Mesenteric fat pad (tissue), 1 donor: ENCODE results near the gene EVI5. TPM values are rescaled to one million over a fixed set of nuclear protein-coding genes. Genes with fewer than 3 reads are reported as not detected.
"Not testable (repeated sequence)": the region's sequence is repeated elsewhere in the genome, so short reads cannot be mapped to it uniquely, and the experiment has no call there.

Experiments
- DNase-seq: peaks from one replicate; pipeline ENCODE4 v3.0.0-alpha.2; 2020; ENCODE audit warnings: low spot score
- total RNA-seq: library from RNA; stranded (reverse); fragmentation: NEBNext Ultra II Directional; extraction: Animal tissue kit (Norgen Biotek cat#: 25700); gene quantifications from one replicate; pipeline ENCODE4 v1.2.1, GENCODE V29; 2021
- donor health status: DM: yes; HTN: yes; CAD: no.

Gene EVI5
- total RNA-seq, 1 donor from 2014 or later: 44.4 TPM

DNA sequence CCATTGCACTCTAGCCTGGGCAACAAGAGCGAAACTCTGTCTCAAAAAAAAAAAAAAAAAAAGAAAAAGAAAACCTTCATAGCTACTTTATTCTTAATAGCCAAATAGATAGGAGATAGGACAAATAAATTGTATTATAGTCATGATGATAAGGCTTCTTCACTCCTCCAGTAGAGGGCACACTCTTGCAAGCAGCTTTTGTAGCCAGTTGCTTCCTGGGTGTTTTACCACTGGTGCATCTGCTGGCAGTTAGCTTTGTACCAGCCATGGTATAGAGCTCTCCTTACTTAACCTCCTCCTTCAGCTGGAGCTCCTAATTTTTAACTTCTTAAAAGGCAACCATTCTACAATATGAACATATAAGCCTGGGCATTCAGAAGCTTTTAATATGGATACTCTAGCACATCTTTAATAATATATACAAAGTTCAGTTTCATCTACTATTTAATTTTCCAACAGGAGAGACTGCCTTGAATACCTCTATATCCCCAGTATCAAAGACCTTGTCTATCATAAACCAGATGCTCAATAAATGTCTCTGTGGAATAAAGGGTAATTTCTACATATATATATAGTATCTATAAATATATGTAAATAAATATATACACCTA lies 35.8 kb downstream of the EVI5 start:
- DNase-seq: no peak

DNA sequence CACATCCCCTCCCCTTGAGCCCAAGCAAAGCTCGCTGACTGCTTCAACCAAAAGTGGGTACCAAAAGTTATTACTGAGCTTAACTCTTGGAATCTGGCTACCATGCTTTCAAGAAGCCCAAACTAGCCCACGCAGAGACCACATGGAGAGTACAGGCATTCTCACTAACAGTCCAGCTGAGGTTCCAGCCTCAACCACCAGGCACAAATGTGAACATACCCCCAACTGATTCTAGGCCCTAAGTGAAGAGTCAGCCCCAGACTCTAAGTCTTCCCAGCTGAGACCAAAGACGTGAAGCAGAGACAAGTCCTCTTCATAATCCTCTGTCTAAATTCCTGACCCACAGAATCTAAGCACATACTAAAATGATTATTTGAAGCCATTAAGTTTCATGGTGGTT lies 36.8 kb downstream of the EVI5 start:
- no peak for DNase-seq

DNA sequence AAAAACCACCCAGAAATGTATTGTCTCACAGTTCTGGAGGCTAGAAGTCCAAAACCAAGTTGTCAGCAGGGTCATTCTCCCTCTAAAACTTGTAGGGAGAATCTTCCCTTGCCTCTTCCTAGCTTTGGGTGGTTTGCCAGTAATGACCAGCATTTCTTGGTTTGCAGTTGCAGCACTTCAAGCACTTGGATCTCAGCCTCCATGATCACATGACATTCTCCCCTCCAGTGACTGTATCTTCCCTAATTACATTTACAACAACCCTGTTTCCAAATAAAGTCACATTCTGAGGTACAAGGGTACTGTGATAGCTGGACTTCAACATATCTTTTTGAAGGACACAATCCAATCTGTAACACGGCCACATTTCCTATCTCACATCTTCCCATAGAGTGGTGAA lies 37.2 kb downstream of the EVI5 start:
- no peak for DNase-seq

DNA sequence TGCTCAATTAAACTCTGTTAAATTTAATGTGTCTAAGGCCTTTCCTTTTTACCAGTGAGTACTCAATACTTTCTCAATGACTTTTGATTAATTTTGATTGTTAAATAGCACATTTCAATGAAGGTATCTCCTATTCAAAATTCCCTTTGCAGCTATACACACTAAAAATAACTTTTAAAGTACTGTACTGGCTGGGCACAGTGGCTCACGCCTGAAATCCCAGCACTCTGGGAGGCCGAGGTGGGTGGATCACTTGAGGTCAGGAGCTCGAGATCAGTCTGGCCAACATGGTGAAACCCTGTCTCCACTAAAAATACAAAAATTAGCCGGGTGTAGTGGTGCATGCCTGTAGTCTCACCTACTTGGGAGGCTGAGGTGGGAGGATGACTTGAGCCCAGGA lies 38.7 kb downstream of the EVI5 start:
- DNase-seq: not testable (repeated sequence)

DNA sequence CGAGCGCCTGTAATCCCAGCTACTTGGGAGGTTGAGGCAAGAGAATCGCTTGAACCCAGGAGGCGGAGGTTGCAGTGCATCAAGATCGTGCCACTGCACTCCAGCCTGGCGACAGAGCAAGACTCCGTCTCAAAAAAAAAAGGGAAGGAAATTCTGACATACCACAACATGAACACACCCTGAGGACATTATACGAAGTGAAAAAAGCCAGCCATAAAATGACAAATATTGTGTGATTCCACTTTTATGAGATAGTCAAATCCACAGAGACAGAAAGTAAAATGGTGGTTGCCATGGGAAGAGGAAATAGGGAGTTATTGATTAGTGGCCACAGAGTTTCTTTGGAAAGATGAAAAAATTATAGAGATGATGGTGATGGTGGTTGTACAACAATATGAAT lies 41.7 kb downstream of the EVI5 start:
- DNase-seq: no peak

DNA sequence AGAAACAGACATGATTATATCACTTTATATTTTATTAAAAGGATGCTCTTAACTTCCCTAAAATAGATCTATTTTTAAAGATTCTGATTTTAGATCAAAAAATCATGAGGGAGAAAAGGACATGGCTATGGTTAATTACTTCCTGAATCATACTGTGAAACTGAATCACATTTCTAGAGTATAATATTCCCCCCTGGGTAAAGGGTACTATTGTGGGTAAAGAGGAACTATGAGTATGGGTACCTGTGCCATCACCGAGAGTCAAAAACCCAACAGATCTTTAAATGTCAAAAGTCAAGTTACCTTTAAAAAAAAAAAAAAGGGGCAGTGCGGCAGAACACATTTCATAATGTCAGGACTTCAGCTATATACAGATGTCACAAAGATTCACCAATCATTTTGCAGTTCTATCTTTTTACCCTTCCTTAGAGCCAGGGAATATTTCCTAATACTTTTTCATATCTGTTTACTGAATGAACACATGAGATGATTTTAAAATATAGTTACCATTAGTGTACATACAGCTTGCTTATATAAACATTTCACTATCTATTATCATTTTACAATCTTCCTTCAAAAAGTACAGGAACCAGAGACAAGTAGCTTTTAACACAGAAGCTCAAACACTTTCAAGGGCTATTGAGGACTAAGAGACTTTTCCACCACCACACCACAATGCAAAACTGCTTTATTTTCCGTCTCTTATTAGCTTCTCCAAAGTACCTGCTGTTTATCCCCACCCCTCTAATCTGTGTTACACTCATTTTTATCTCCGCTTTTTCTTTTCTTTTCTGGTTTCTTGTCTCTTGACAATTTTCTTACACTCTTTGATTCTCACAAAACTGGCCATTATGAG lies 45.0 kb downstream of the EVI5 start:
- DNase-seq: no peak

DNA sequence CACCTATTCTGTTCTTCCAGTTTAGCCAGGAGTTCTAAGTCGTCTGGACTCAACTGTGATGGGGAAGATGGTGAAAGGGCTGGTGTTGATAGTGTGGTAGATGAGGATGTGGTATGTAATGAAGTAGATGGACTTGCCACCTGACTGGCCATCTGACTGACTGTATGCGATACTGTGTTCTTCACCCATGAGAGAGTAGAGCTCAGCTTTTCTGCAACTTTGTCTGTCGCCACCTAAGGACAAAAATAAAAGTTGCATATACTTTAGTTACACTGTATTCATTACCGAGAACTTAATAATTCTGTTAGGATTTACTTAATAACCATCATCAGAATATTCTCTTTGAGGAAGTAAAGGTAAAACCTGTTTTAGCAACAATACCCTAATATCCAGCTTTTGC lies 48.5 kb downstream of the EVI5 start:
- DNase-seq: no peak

DNA sequence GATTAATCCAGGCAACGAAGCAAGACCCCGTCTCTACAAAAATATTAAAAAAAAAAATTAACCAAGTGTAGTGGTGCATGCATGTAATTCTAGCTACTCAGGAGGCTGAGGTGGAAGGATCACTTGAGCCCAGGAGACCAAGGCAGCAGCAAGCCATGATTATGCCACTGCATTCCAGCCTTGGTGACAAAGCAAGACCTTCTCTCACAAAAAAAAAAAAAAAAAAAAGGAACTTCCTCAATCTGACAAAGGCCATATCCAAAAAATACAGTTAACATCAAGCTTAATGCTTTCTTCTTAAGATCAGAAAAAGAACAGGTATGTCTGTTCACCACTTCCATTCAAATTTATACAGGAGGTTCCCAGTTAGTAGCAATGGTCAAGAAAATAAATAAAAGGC lies 54.4 kb downstream of the EVI5 start:
- DNase-seq: no peak

DNA sequence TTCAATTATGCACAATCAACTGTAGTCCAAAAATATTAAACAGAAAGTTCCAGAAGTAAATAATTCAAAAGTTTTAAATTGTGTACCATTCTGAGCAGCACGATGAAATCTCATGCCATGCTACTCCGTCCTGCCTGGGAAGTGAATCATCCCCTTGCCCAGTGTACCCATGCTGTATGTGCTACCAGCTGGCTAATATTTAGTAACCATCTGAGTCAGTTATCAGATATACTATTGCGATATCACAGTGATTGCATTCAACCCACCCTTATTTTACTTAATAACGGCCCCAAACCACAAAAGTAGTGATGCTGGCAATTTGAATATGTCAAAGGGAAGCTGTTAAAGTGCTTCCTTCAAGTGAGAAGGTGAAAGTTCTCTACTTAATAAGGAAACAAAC lies 56.2 kb downstream of the EVI5 start:
- DNase-seq: no peak

DNA sequence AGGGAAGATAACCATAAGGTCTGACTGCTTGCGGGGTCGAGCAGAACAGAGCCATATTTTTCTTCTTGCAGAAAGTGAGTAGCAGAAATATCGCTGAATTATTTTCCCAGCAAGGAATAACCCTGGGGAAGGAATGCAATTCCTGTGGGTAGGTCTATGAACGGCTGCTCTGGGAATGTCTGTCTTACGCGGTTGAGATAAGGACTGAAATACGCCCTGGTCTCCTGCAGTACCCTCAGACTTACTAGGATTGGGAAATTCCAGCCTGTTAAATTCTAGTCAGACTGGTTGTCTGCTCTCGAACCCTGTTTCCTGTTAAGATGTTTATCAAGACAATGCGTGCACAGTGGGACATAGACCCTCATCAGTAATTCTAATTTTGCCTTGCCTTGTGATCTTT lies 61.2 kb downstream of the EVI5 start:
- not testable (repeated sequence) for DNase-seq

DNA sequence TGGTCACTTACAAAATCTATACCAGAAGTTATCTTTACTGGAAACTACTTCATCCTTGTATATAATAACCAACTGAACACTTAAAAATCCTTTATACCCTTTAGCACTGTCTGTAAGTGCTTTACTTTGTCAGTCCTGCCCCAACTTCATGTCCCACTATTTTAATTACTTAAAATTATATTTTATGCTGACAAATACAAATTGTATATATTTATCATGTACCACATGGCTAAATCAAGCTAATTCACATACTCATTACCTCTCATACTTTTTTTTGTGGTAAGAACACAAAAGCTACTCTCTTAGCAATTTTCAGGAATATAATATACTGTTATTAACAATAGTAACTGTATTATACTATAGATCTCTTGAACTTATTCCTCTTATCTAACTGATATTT lies 63.0 kb downstream of the EVI5 start:
- no peak for DNase-seq

DNA sequence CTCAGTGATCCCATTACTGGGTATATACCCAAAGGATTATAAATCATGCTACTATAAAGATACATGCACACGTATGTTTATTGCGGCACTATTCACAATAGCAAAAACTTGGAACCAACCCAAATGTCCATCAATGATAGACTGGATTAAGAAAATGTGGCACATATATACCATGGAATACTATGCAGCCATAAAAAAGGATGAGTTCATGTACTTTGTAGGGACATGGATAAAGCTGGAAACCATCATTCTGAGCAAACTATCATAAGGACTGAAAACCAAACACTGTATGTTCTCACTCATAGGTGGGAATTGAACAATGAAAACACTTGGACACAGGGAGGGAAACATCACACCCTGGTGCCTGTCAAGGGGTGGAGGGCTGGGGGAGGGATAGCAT lies 63.8 kb downstream of the EVI5 start:
- not testable (repeated sequence) for DNase-seq

DNA sequence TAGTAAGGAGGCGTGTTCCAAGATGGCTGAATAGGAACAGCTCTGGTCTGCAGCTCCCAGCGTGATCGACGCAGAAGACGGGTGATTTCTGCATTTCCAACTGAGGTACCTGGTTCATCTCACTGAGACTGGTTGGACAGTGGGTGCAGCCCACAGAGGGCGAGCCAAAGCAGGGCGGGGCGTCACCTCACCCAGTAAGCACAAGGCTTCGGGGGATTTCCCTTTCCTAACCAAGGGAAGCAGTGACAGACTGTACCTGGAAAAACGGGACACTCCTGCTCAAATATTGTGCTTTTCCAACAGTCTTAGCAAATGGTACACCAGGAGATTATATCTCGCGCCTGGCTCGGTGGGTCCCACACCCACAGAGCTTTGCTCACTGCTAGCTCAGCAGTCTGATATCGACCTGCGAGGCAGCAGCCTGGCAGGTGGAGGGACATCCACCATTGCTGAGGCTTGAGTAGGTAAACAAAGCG lies 69.4 kb downstream of the EVI5 start:
- not testable (repeated sequence) for DNase-seq

DNA sequence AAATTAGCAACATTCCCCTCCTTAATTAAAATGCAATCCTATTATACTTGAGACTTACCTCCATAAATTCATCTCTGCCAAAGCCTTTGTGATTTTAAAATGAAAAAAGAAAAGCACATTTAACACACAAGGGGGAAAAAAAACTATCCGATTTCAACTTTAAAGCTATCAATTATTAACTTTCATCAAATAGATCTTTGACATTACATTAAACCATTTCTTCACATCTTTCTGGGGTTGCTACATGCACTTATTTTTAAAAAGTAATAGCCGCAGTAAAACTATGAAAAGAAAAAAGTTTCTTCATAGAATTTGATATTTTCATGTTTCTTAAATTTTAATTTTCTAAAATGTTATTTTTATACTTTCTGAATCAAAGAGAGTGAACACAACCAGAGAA lies 71.0 kb downstream of the EVI5 start:
- DNase-seq: no peak

DNA sequence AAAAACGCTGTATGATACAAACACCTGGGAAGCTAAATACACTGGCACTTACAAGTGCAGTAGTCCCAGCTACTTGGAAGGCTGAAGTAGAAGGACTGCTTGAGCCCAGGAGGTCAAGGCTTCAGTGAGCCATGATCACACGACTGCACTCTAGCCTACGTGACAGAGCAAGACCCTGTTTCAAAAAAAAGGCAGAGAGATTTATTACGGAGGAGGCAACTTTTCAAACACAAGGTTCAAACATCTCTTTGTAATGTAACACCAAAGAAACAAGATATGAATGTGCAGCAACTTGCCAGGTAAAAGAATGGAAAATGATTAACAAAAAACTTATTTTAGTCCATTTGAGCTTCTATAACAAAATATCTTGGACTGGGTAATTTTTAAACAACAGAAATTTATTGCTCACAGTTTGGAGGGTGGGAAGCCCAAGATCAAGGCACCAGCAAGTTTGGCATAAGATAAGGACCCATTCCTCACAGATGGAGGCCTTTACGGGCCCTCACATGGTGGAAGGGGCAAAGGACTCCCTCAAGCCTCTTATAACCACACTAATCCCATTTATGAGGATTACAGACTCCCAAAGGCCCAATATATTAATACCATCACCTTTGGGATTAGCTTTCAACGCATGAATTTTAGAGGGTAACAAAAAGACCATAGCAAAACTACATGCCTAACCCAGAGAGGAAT lies 73.3 kb downstream of the EVI5 start:
- no peak for DNase-seq

DNA sequence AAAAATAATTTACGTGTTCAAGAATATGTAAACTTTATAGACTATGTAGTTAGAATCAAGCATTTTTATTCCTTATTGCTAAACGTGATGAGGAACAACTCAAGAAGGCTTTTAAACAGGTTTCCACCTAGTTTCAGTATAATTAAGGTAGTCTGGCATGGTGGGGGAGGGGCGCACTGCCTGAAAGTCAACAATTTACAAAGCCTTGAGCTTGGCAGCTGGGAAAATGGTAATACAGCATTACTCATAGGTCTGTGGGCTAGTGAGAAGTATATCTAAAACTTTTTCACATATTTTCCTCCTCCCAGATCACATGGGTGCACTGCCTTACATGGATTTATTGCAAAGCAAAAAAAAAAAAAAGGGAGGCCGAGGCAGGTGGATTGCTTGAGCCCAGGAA lies 75.2 kb downstream of the EVI5 start:
- DNase-seq: no peak

DNA sequence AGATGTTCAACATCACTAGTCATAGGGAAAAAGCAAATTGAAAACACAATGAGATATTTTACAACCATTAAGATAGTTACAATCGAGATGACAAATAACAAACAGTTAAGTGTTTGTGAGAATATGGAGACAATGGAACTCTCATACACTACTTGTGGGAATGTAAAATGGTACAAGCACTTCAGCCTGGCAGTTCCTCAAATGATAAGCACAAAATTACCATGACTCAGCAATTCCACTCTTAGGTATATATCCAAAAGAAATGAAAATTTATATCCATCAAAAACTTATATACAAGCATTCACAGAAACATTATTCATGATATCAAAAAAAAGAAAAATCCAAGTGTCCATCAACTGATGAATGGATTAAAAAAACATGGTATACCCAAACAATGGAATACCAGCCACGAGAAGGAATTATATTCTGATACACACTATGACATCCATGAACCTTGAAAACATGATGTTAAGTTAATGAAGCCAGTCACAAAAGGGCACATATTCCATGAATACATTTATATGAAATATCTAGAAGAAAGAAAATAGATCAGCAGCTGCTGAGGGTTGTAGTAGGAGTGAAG lies 76.4 kb downstream of the EVI5 start:
- DNase-seq: no peak

DNA sequence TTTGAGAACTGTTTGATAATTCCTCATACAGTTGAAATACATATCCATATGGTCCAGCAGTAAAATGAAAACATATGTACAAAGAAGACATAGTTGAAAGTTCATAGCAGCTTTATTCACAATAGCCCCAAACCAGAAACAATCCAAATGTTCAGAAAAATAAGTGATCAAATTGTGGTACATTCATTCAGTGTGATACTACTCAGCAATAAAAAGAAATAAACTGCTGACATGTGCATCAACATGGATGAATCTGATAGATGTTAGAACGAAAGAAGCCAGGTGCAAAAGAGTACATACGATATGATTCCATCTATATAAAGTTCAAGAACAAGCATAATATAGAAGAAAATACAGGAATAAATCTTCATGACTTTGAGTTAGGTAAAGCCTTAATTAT lies 77.2 kb downstream of the EVI5 start:
- DNase-seq: no peak

DNA sequence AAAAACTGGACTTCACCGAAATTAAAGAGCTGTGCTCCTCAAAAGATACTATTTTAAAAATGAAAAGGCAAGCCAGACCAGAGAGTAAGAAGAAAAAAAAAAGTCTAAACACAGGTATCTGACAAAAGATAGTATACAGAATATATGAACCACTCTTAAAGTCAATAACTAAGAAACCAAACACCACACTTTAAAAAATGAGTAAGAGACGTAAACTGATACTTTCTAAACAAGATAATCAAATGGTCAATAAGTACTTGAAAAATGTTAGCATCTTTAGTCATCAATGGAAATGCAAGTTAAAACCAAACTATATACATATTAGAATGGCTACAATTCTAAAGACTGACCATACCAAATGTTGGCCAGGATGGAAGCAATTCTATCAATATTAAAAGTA lies 77.6 kb downstream of the EVI5 start:
- no peak for DNase-seq

DNA sequence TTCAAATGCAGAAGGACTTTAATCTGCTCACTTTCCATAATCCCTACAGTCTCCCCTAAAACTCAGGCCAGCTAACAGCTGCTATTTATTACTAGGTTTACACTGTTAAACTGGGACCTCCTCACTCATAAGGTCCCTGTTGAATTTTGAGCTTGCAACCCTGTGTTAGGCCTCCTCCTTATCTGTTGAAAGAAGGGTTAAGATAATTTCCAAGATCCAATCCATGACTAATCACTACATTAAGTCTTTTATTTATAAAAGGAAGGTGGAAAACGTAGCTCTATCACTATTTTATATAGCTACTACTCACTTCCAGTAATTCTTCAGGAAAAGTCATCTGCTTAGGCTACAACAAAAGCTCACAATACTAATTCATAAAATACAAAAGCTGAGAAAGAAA lies 79.5 kb downstream of the EVI5 start:
- no peak for DNase-seq

DNA sequence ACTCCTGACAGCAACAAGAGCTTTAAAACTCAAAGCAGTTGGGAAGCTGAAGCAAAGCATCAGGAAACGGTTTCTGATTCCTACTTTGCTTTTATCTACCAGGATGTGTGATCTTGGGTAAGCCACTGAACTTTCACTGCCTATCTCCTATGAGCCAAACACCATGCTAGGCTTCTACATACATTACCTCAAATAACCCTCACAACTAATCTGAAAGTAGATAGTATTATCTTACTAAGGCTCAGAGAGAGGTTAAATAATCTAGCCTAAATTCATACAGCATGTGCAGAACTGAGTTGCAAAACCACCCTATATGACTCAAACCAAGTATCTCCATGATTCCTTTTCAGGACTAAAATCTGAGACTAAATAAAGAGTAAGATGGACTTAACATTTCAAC lies 83.8 kb downstream of the EVI5 start:
- no peak for DNase-seq

DNA sequence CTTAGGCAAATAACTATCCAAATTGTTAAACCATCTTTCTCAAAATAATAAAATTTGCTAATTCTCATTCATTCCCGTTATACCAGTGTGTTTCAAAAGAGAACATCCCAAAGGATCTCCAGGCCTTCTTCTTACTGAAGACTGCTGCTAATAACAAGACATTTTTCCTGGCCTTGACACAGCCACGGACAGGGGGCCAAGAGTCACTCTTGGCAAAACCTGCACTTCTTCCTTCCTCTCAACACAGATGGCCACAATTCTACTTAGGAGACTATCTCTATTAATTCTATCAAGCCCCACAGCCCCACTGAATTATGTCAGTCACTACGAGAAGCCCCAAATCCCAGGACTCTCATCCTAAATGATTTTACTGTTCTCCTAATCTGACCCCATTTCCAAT lies 86.0 kb downstream of the EVI5 start:
- no peak for DNase-seq
